HS-5 (cell line): Measurements from ENCODE around the gene JMJD6.
"Not testable (repeated sequence)": the region's sequence is repeated elsewhere in the genome, so short reads cannot be mapped to it uniquely, and the experiment has no call there.

ENCODE experiments used
- DNase-seq: peaks from one replicate; pipeline ENCODE4 v3.0.0-alpha.2; 2012; ENCODE audit warnings: low read depth

JMJD6 gene

GRCh38 chr17:76736349-76737081 lies 10.1 kb upstream of the JMJD6 start:
- no peak for DNase-seq

GRCh38 chr17:76735586-76736348 lies 9.4 kb upstream of the JMJD6 start:
- DNase-seq: no peak

- DNase-seq: no peak
Measured at GRCh38 chr17:76735006-76735405, 8.6 kb upstream of the JMJD6 start.

GRCh38 chr17:76734080-76734840 lies 7.9 kb upstream of the JMJD6 start:
- no peak for DNase-seq

GRCh38 chr17:76733618-76733957 lies 7.2 kb upstream of the JMJD6 start:
- no peak for DNase-seq

GRCh38 chr17:76732734-76733617 lies 6.6 kb upstream of the JMJD6 start:
- no peak for DNase-seq

- DNase-seq: not testable (repeated sequence)
Measured at GRCh38 chr17:76731800-76732733, 5.7 kb upstream of the JMJD6 start.

GRCh38 chr17:76727745-76728456 lies 1.5 kb upstream of the JMJD6 start:
- DNase-seq: no peak

- no peak for DNase-seq
Measured at GRCh38 chr17:76726776-76727718, 641 bp upstream of the JMJD6 start, which contains the start of gene METTL23. TSS of gene METTL23 (plus strand) at chr17:76726839. CDS start at chr17:76729711, 2,872 bp downstream.

- DNase-seq: no peak
Measured at GRCh38 chr17:76725580-76726230, 701 bp downstream of the JMJD6 start.

GRCh38 chr17:76723812-76724211 lies 2.6 kb downstream of the JMJD6 start:
- DNase-seq: no peak

- not testable (repeated sequence) for DNase-seq
Measured at GRCh38 chr17:76722977-76723376, 3.4 kb downstream of the JMJD6 start.

GRCh38 chr17:76722279-76722678 lies 4.1 kb downstream of the JMJD6 start:
- DNase-seq: no peak

- DNase-seq: no peak
Measured at GRCh38 chr17:76721463-76721862, 4.9 kb downstream of the JMJD6 start.

- no peak for DNase-seq
Measured at GRCh38 chr17:76720941-76721340, 5.5 kb downstream of the JMJD6 start.

GRCh38 chr17:76720211-76720610 lies 6.2 kb downstream of the JMJD6 start:
- no peak for DNase-seq

- DNase-seq: no peak
Measured at GRCh38 chr17:76718516-76718915, 7.9 kb downstream of the JMJD6 start.

GRCh38 chr17:76716839-76717215 lies 9.6 kb downstream of the JMJD6 start:
- DNase-seq: peak; percentile 83
